Mesothelial cell of epicardium (in vitro differentiated cells): ENCODE data around the gene C4orf50. TPM values are rescaled to one million over a fixed set of nuclear protein-coding genes. Genes with fewer than 3 reads are reported as not detected.
A peak's percentile ranks its signal among the peaks of the same experiment; 100 is the strongest.
"Not testable (repeated sequence)": the region's sequence is repeated elsewhere in the genome, so short reads cannot be mapped to it uniquely, and the experiment has no call there.

Source experiments
- DNase-seq, 2 experiments: peaks; one replicate each; pipeline ENCODE4 v3.0.0; 2021; ENCODE audit warnings: low spot score in 2 of 2; ENCODE audit not compliant: unreplicated experiment in 2 of 2
- H3K27ac Mint-ChIP-seq: 2 replicates; pipeline ENCODE4 v1.8.0; 2021; ENCODE audit warnings: mixed read lengths
- H3K27me3 Mint-ChIP-seq: 2 replicates; pipeline ENCODE4 v1.8.0; 2021; ENCODE audit warnings: low read depth, mixed read lengths
- H3K36me3 Mint-ChIP-seq: 2 replicates; pipeline ENCODE4 v1.8.0; 2021; ENCODE audit warnings: mixed read lengths
- H3K4me1 Mint-ChIP-seq: 2 replicates; pipeline ENCODE4 v1.8.0; 2021; ENCODE audit warnings: mixed read lengths
- H3K4me3 Mint-ChIP-seq: 2 replicates; pipeline ENCODE4 v1.8.0; 2021; ENCODE audit warnings: mild to moderate bottlenecking, moderate library complexity, mixed read lengths
- H3K9me3 Mint-ChIP-seq: 2 replicates; pipeline ENCODE4 v1.8.0; 2021; ENCODE audit warnings: mixed read lengths
- total RNA-seq: library from RNA; stranded (reverse); gene quantifications from 3 replicates; pipeline ENCODE4 v1.2.1, GENCODE V29; 2021
- TF ChIP-seq, protein P1 (sequence below): fragments of 200-600 bp; sonication (generic); IDR thresholded peaks from one replicate; pipeline ENCODE4 v1.5.0; 2021; ENCODE audit warnings: antibody characterized with exemption; ENCODE audit not compliant: unreplicated experiment

Gene C4orf50
- total RNA-seq, 1 donor from 2014 or later, result 0.04 TPM

DNA sequence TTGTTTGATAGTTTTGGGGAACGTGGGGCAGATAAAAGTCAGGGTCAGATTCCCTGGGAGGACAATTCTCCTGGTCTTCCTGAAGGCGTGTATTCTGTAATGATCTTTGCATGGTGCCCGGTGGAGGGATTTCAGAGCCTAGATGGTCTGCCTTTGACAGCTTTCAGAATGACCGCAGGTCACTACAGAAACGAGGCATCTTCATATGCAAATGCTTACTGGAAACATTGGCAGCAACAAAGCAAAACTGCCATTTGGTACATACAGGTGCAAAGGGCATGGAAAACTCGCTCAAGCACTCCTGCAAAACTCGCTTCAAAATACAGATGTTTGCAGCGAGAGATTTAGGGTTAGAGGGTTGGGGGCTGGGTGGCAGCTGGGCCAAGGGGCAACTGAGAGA, 8.8 kb downstream of the C4orf50 start:
- DNase-seq, result no peak
- Mint-ChIP-seq H3K9me3 (no peaks in the 10 kb centered on the region), H3K4me3 (no peak overlapping the region), H3K27me3 (peaks cover 69% of the 10 kb centered on the region), H3K36me3 (no peaks in the 10 kb centered on the region), H3K4me1 (no peaks in the 10 kb centered on the region), H3K27ac (no peak overlapping the region)
- TF ChIP-seq, protein P1, sequence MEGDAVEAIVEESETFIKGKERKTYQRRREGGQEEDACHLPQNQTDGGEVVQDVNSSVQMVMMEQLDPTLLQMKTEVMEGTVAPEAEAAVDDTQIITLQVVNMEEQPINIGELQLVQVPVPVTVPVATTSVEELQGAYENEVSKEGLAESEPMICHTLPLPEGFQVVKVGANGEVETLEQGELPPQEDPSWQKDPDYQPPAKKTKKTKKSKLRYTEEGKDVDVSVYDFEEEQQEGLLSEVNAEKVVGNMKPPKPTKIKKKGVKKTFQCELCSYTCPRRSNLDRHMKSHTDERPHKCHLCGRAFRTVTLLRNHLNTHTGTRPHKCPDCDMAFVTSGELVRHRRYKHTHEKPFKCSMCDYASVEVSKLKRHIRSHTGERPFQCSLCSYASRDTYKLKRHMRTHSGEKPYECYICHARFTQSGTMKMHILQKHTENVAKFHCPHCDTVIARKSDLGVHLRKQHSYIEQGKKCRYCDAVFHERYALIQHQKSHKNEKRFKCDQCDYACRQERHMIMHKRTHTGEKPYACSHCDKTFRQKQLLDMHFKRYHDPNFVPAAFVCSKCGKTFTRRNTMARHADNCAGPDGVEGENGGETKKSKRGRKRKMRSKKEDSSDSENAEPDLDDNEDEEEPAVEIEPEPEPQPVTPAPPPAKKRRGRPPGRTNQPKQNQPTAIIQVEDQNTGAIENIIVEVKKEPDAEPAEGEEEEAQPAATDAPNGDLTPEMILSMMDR, result no peak

DNA sequence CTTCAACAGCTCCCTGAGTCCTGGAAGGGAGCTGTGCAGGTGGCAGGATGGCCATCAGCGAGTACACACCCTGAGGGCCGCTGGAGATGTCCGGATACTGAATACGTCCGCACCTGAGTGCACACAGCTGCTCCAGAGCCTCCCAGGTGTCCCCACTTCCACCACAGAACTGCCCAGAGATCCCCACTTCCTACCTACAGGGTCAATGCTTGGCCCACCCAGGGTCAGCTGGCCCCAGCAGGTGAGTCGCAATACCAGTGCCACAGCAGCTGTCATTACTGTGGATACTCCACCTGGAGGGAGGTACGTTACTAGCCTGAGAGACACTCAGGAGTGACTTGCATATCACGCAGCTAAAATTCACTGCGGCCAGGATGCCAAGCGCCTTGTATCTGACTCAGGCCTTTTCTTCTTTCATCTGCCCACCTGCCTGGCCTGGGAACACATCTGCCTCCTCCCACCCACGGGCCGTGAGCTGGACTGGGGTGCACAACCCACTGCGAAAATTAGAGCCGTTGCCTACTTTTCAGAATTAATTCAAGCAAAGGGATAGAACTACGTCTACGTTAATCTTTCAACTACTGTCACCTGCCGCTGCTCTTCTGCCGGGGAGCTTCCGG, 9.4 kb downstream of the C4orf50 start:
- Mint-ChIP-seq H3K27me3 (peaks cover 69% of the 10 kb centered on the region), H3K4me3 (no peak overlapping the region), H3K36me3 (no peaks in the 10 kb centered on the region), H3K4me1 (no peaks in the 10 kb centered on the region), H3K27ac (no peak overlapping the region), H3K9me3 (no peaks in the 10 kb centered on the region)
- DNase-seq, result no peak
- TF ChIP-seq, protein P1, result no peak

DNA sequence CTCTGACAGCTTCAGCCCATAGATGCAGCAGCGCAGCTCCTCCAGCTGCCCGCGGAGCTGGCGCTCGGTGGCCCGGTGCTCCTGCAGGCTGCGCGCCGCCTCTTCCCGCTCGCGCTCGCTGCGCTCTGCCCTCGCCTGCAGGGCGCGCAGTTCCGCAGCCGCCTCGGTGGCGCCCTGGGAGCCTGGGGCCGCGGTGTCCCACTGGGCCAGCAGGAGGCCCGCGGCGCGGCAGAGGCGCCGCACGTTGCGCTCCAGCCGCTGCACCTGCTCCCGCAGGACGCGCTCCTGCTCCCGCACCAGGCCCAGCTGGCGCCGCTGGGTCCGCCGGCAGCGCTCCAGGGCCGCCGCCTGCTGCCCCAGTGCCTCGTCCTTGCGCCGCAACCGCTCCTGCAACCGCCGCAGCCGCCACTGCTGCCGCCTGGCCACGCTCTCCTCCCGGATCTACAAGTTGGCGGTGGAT, 10.1 kb downstream of the C4orf50 start:
- TF ChIP-seq, protein P1, result no peak
- H3K27ac Mint-ChIP-seq, result no peak overlapping the region
- peaks cover 68% of the 10 kb centered on the region for H3K27me3 Mint-ChIP-seq
- no peak overlapping the region for H3K4me3 Mint-ChIP-seq
- no peaks in the 10 kb centered on the region for H3K9me3 Mint-ChIP-seq
- H3K36me3 Mint-ChIP-seq, result no peaks in the 10 kb centered on the region
- DNase-seq, result peak in 1 of 2 experiments; percentile 13
- no peaks in the 10 kb centered on the region for H3K4me1 Mint-ChIP-seq

DNA sequence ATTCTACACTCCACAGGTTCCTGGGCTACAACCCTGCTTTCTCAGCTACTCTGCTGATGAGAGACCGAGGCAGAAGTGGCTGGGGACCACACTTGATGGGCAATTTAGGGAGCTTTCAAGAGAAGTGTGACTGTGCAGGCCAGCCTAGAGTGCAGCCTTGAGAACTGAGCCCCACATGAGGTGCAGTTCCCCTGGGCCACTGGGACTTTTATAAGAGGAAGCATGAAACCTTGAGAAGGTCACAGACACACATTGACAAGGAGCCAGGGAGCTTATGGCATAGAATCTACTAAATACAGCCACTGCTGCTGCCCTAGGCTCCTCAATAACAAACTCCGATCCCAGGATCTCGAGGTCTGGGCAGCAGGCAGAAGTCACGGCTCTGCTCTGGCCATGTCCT, 13.1 kb downstream of the C4orf50 start:
- no peak for DNase-seq
- no peak overlapping the region for H3K4me3 Mint-ChIP-seq
- no peaks in the 10 kb centered on the region for H3K4me1 Mint-ChIP-seq
- H3K36me3 Mint-ChIP-seq, result no peaks in the 10 kb centered on the region
- peaks cover 62% of the 10 kb centered on the region for H3K27me3 Mint-ChIP-seq
- no peak overlapping the region for H3K27ac Mint-ChIP-seq
- TF ChIP-seq, protein P1, result no peak
- no peaks in the 10 kb centered on the region for H3K9me3 Mint-ChIP-seq

- H3K27me3 Mint-ChIP-seq, result peaks cover 61% of the 10 kb centered on the region
- not testable (repeated sequence) for H3K9me3 Mint-ChIP-seq, H3K4me3 Mint-ChIP-seq, H3K36me3 Mint-ChIP-seq, H3K4me1 Mint-ChIP-seq, H3K27ac Mint-ChIP-seq, DNase-seq
These were observed 14.7 kb downstream of the C4orf50 start for GRCh38 chr4:6003485-6003884.

DNA sequence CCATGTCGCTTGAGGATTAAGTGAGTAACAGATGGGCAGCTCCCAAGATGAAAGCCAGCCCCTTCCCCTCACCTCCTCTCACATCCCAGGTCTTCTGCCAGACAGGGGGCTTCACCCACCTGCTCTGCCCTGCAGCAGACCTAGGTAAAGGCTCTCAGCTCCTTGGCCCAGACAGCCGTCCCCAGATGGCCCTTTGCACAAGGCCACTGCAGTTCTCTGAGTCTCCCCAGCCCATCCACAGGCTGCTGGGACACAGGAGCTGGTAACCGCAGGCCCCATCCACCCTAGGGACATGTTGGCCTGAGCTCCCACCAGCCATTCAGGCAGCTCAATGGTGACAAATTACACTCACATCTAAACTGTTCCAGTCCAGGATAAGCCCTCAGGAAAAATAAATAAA, 15.3 kb downstream of the C4orf50 start:
- Mint-ChIP-seq H3K4me3 (no peak overlapping the region), H3K36me3 (no peaks in the 10 kb centered on the region), H3K4me1 (no peaks in the 10 kb centered on the region), H3K27me3 (peaks cover 62% of the 10 kb centered on the region), H3K27ac (no peak overlapping the region), H3K9me3 (no peaks in the 10 kb centered on the region)
- no peak for DNase-seq
- TF ChIP-seq, protein P1, result no peak
